Loucy (cell line): ENCODE results near the gene KLF17.

Experiments
- H2AFZ ChIP-seq: fragments of 200-600 bp; sonication (generic); 2 replicates; pipeline ENCODE4 v1.6.0; 2016; ENCODE audit warnings: antibody characterized with exemption, mild to moderate bottlenecking, low read length, moderate library complexity
- H3F3A ChIP-seq: fragments of 200-600 bp; 2 replicates; pipeline ENCODE4 v1.6.0; 2016; ENCODE audit warnings: antibody characterized with exemption, low read depth, mild to moderate bottlenecking
- H3K27me3 ChIP-seq: fragments of 200-600 bp; sonication (generic); 2 replicates; pipeline ENCODE4 v1.6.1; 2014; ENCODE audit warnings: low read length, mild to moderate bottlenecking; ENCODE audit not compliant: insufficient read depth, poor library complexity, severe bottlenecking
- H3K36me3 ChIP-seq: fragments of 200-600 bp; sonication (generic); 2 replicates; pipeline ENCODE4 v1.6.1; 2016; ENCODE audit warnings: low read length; ENCODE audit not compliant: insufficient read depth
- H3K4me1 ChIP-seq: fragments of 200-600 bp; sonication (generic); 2 replicates; pipeline ENCODE4 v1.5.1; 2014; ENCODE audit warnings: low read length, mild to moderate bottlenecking; ENCODE audit not compliant: insufficient read depth, poor library complexity, severe bottlenecking
- H3K4me2 ChIP-seq: fragments of 200-600 bp; sonication (generic); 2 replicates; pipeline ENCODE4 v1.6.0; 2014; ENCODE audit warnings: antibody characterized with exemption, low read length, low read depth, mild to moderate bottlenecking; ENCODE audit not compliant: poor library complexity, severe bottlenecking
- H3K4me3 ChIP-seq: fragments of 200-600 bp; sonication (generic); 2 replicates; pipeline ENCODE4 v1.5.1; 2014; ENCODE audit warnings: low read length, mild to moderate bottlenecking, mixed read lengths; ENCODE audit not compliant: poor library complexity, severe bottlenecking
- H3K79me2 ChIP-seq: fragments of 200-600 bp; sonication (generic); 2 replicates; pipeline ENCODE4 v1.6.1; 2014; ENCODE audit warnings: low read length; ENCODE audit not compliant: insufficient read depth
- H3K9ac ChIP-seq: fragments of 200-600 bp; sonication (generic); 2 replicates; pipeline ENCODE4 v1.6.0; 2014; ENCODE audit warnings: mild to moderate bottlenecking, low read depth, low read length, moderate library complexity; ENCODE audit not compliant: poor library complexity, severe bottlenecking
- H3K9me2 ChIP-seq: fragments of 200-600 bp; sonication (generic); replicated peaks from 2 replicates; pipeline ENCODE4 v1.6.1; 2016; ENCODE audit warnings: low read depth, low read length, mixed read lengths
- H3K9me3 ChIP-seq: fragments of 200-600 bp; sonication (generic); 2 replicates; pipeline ENCODE4 v1.6.1; 2014; ENCODE audit warnings: mild to moderate bottlenecking, antibody characterized with exemption, low read length, low read depth; ENCODE audit not compliant: insufficient read depth
- H4K20me1 ChIP-seq: fragments of 200-600 bp; sonication (generic); 2 replicates; pipeline ENCODE4 v1.6.0; 2014; ENCODE audit warnings: antibody characterized with exemption, low read length, mild to moderate bottlenecking; ENCODE audit not compliant: insufficient read depth, poor library complexity, severe bottlenecking
- EZH2phosphoT487 ChIP-seq: fragments of 200-600 bp; IDR thresholded peaks from 2 replicates; pipeline ENCODE4 v1.6.1; 2018; ENCODE audit warnings: antibody characterized with exemption, mild to moderate bottlenecking, moderate library complexity, borderline replicate concordance
- TF ChIP-seq, protein P1 (sequence below): fragments of 200-600 bp; sonication (generic); conservative IDR thresholded peaks from 2 replicates; pipeline ENCODE4 v1.5.1; 2014; ENCODE audit warnings: mild to moderate bottlenecking, antibody characterized with exemption, low read length

The KLF17 gene

DNA sequence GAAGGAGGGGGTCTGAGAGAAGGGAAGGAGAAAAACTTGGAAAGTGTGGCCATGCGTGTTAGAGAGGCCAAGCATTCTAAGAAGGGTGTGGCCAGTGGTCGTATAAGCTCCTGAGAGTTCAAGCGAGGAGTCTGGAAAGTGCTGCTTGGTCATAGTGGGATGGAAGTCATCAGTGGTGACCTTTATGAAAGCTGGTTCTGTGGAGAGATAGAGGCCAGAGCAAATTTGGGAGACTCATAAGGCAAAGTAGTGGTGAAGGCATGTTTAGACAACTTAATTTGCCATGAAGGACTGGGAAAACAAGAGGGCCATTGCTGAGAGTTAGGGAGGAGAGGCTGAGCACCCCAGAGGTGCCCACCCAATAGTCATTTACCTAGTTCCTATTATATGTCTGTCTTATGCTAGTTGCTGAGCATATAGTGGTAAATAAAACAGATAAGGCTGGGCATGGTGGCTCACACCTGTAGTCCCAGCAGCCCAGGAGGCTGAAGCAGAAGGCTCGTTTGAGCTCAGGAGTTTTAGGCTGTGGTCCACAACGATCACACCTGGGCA, 1.9 kb downstream of the KLF17 start:
- H3K27me3 ChIP-seq: no peaks in the 10 kb centered on the region

DNA sequence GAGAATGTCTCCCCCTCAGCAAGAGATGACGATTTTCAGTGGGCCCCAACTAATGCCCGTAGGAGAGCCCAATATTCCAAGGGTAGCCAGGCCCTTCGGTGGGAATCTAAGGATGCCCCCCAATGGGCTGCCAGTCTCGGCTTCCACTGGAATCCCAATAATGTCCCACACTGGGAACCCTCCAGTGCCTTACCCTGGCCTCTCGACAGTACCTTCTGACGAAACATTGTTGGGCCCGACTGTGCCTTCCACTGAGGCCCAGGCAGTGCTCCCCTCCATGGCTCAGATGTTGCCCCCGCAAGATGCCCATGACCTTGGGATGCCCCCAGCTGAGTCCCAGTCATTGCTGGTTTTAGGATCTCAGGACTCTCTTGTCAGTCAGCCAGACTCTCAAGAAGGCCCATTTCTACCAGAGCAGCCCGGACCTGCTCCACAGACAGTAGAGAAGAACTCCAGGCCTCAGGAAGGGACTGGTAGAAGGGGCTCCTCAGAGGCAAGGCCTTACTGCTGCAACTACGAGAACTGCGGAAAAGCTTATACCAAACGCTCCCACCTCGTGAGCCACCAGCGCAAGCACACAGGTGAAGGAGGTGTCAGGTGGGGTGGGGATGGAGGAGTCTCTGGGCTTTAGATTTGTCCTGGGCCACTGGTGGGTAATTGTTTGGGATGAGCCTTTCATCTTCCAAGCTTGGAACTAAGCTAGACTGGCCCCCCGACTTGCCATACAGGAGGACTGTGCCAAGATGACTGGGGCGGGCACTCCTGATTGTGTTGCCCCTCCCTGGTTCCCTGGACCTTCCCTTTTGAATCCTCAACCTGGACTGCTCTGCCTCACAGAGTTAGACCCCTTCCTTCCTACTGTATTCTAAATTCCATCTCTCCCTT, 11.2 kb downstream of the KLF17 start:
- no peak overlapping the region for H3K4me2 ChIP-seq
- H3K79me2 ChIP-seq: no peaks in the 10 kb centered on the region
- H4K20me1 ChIP-seq: no peaks in the 10 kb centered on the region
- H3K9me3 ChIP-seq: no peaks in the 10 kb centered on the region
- no peak overlapping the region for H3K9ac ChIP-seq
- H3K27me3 ChIP-seq: no peaks in the 10 kb centered on the region
- H3K4me3 ChIP-seq: no peak overlapping the region
- H3K9me2 ChIP-seq: no peaks in the 10 kb centered on the region
- no peak for TF ChIP-seq EZH2phosphoT487
- no peaks in the 10 kb centered on the region for H3K4me1 ChIP-seq
- H3F3A ChIP-seq: no peaks in the 10 kb centered on the region
- no peaks in the 10 kb centered on the region for H3K36me3 ChIP-seq
- H2AFZ ChIP-seq: no peak overlapping the region

More for the DNA sequence above, 1.9 kb downstream of the KLF17 start:
- H3K9me3 ChIP-seq: no peaks in the 10 kb centered on the region
- no peaks in the 10 kb centered on the region for H4K20me1 ChIP-seq
- H3K4me1 ChIP-seq: no peaks in the 10 kb centered on the region
- no peak overlapping the region for H3K9ac ChIP-seq
- no peaks in the 10 kb centered on the region for H3K79me2 ChIP-seq
- H3K4me2 ChIP-seq: no peak overlapping the region
- no peak overlapping the region for H3K4me3 ChIP-seq
- no peaks in the 10 kb centered on the region for H3F3A ChIP-seq
- H3K9me2 ChIP-seq: no peaks in the 10 kb centered on the region
- H3K36me3 ChIP-seq: no peaks in the 10 kb centered on the region
- H2AFZ ChIP-seq: no peak overlapping the region
- TF ChIP-seq EZH2phosphoT487: no peak
- TF ChIP-seq, protein P1, sequence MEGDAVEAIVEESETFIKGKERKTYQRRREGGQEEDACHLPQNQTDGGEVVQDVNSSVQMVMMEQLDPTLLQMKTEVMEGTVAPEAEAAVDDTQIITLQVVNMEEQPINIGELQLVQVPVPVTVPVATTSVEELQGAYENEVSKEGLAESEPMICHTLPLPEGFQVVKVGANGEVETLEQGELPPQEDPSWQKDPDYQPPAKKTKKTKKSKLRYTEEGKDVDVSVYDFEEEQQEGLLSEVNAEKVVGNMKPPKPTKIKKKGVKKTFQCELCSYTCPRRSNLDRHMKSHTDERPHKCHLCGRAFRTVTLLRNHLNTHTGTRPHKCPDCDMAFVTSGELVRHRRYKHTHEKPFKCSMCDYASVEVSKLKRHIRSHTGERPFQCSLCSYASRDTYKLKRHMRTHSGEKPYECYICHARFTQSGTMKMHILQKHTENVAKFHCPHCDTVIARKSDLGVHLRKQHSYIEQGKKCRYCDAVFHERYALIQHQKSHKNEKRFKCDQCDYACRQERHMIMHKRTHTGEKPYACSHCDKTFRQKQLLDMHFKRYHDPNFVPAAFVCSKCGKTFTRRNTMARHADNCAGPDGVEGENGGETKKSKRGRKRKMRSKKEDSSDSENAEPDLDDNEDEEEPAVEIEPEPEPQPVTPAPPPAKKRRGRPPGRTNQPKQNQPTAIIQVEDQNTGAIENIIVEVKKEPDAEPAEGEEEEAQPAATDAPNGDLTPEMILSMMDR: no peak

DNA sequence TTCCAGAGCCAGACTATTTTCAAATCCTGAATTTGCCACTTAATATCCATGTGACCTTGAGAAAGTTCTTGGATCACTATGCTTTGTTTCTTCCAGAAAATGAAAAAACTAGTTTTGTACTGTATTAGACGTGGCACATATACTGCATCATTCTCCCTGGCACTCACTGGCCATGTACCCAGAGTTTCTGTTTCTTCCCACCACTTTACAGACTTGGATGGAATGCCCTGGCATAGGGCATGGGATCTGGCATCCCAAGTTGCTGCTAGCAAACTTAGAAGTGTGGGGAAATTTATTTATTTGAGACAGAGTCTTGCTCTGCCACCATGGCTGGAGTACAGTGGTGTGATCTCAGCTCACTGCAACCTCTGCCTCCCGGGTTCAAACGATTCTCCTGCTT, 12.8 kb downstream of the KLF17 start:
- no peak for TF ChIP-seq EZH2phosphoT487
- TF ChIP-seq, protein P1: no peak
- Histone ChIP-seq H3K9me3 (no peaks in the 10 kb centered on the region), H3K4me1 (no peaks in the 10 kb centered on the region), H3K9me2 (no peaks in the 10 kb centered on the region), H2AFZ (no peak overlapping the region), H3K36me3 (no peaks in the 10 kb centered on the region), H3K27me3 (no peaks in the 10 kb centered on the region), H3K79me2 (no peaks in the 10 kb centered on the region), H3K4me2 (no peak overlapping the region), H3K4me3 (no peak overlapping the region), H4K20me1 (no peaks in the 10 kb centered on the region), H3K9ac (no peak overlapping the region), H3F3A (no peaks in the 10 kb centered on the region)
